HG02763 (cell line): ENCODE data around the gene COLGALT1.
A peak's percentile ranks its signal among the peaks of the same experiment; 100 is the strongest.
"Not testable (repeated sequence)": the region's sequence is repeated elsewhere in the genome, so short reads cannot be mapped to it uniquely, and the experiment has no call there.

ENCODE experiments used
- ATAC-seq: cut with Tn5 transposase; IDR thresholded peaks from one replicate; pipeline ENCODE4 v1.9.1; 2021; ENCODE audit warnings: mild to moderate bottlenecking, moderate library complexity; ENCODE audit not compliant: unreplicated experiment

Gene COLGALT1

GRCh38 chr19:17590866-17591265 lies 35.4 kb downstream of the COLGALT1 start:
- no peak for ATAC-seq

GRCh38 chr19:17594296-17594695 lies 38.8 kb downstream of the COLGALT1 start:
- not testable (repeated sequence) for ATAC-seq

GRCh38 chr19:17598063-17598462 lies 42.6 kb downstream of the COLGALT1 start:
- ATAC-seq = not testable (repeated sequence)

GRCh38 chr19:17598953-17599352 lies 43.5 kb downstream of the COLGALT1 start:
- no peak for ATAC-seq

- no peak for ATAC-seq
Observed at GRCh38 chr19:17599780-17600179, 44.3 kb downstream of the COLGALT1 start.

- ATAC-seq = no peak
Observed at GRCh38 chr19:17601683-17602082, 46.2 kb downstream of the COLGALT1 start.

- ATAC-seq = no peak
Observed at GRCh38 chr19:17602217-17602616, 46.8 kb downstream of the COLGALT1 start.

GRCh38 chr19:17602872-17603510 lies 47.5 kb downstream of the COLGALT1 start:
- no peak for ATAC-seq

GRCh38 chr19:17604372-17605025 lies 49.0 kb downstream of the COLGALT1 start:
- ATAC-seq = no peak

- ATAC-seq = no peak
Observed at GRCh38 chr19:17605117-17605516, 49.7 kb downstream of the COLGALT1 start.

GRCh38 chr19:17605761-17606589 lies 50.5 kb downstream of the COLGALT1 start:
- ATAC-seq = peak; percentile 56

- ATAC-seq = no peak
Observed at GRCh38 chr19:17606590-17607185, 51.2 kb downstream of the COLGALT1 start.

- no peak for ATAC-seq
Observed at GRCh38 chr19:17607936-17608335, 52.5 kb downstream of the COLGALT1 start.

- ATAC-seq = no peak
Observed at GRCh38 chr19:17610384-17610783, 54.9 kb downstream of the COLGALT1 start.

- ATAC-seq = no peak
Observed at GRCh38 chr19:17611462-17612244, 56.2 kb downstream of the COLGALT1 start.

GRCh38 chr19:17614476-17614875 lies 59.0 kb downstream of the COLGALT1 start:
- ATAC-seq = no peak

GRCh38 chr19:17615889-17616685 lies 60.6 kb downstream of the COLGALT1 start:
- no peak for ATAC-seq

GRCh38 chr19:17616686-17616960 lies 61.2 kb downstream of the COLGALT1 start:
- no peak for ATAC-seq

GRCh38 chr19:17616961-17617806 lies 61.7 kb downstream of the COLGALT1 start:
- ATAC-seq = no peak
